ENCODE measurements around the gene FAM181B.

- TF ChIP-seq CTCF (IDR thresholded peaks at IDR 0.05), result peak; percentile 60
- no peak for TF ChIP-seq EZH2 (IDR thresholded peaks at IDR 0.05; ENCODE audit: borderline replicate concordance, insufficient read depth, low read depth, low read length, poor library complexity, severe bottlenecking)
Measured at GRCh38 chr11:82682003-82682751, 51.5 kb downstream of the FAM181B start.

Data from B cell (primary cell).